Vein endothelial cell (primary cell): ENCODE data around the gene HSFX2. TPM values are rescaled to one million over a fixed set of nuclear protein-coding genes. Genes with fewer than 3 reads are reported as not detected.

Source experiments
- total RNA-seq: library from RNA; depleted of rRNA; stranded (reverse); fragments of >200 nt; gene quantifications from 2 replicates; pipeline ENCODE4 v1.2.3, GENCODE V29; 2012

The HSFX2 gene
- total RNA-seq = not detected in 2 replicates

GRCh38 chrX:149595214-149595613, at the start of gene HSFX2:
Gene HSFX2 (minus strand): TSS chrX:149595314. CDS start chrX:149594700, 614 bp downstream.

GRCh38 chrX:149631234-149632165, 36.4 kb upstream of the HSFX2 start, which contains the start of gene TMEM185A:
Gene TMEM185A (minus strand): TSS chrX:149631792. CDS start chrX:149631580, 212 bp downstream.

GRCh38 chrX:149587359-149587758, 7.8 kb downstream of the HSFX2 start, which contains the start of gene MAGEA9B:
Gene MAGEA9B (minus strand): TSS chrX:149587459. CDS start chrX:149583179, 4,280 bp downstream.

DNA sequence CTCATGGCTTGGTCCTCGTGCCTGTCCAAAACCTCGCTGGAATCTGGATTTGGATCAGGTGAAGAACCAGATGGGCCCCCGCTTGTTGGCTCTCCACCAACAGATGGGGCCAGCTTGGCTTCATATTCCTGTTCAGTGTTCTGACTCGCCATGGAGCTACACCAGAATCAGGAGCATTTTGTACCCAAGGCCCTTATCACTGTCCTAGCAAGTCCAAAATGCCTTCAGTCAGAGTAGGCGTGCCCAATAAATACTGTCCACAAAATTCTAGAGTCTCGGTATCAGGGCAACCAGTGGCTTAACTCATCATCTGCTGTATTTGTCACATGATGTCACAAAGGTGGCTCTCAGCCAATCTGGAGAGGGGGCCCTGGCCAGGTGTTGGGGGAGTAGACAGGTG, 45.4 kb downstream of the HSFX2 start, which contains the start of gene HSFX3:
Gene HSFX3 (minus strand): TSS at position 224 of the 400 bp plus-strand sequence. CDS start 72 bp downstream, at position 152.

Other genes with a start within 250 kb of the HSFX2 start
- 45.4 and 51.2 TPM in 2 replicates for gene IDS, start 90.0 kb downstream of the HSFX2 start, total RNA-seq
- gene EOLA1, start 54.3 kb downstream of the HSFX2 start, total RNA-seq = 12.9 and 14.0 TPM in 2 replicates
- gene HSFX3, start 45.4 kb downstream of the HSFX2 start, total RNA-seq = not detected in 2 replicates
- gene MAGEA9B, start 7.9 kb downstream of the HSFX2 start, total RNA-seq = not detected in 2 replicates
- gene TMEM185A, start 36.5 kb upstream of the HSFX2 start, total RNA-seq = 17.6 and 18.4 TPM in 2 replicates
- not detected in 2 replicates for gene MAGEA11, start 116.7 kb upstream of the HSFX2 start, total RNA-seq
- gene HSFX1, start 178.8 kb upstream of the HSFX2 start, total RNA-seq = 0.33 and 0.67 TPM in 2 replicates
- gene MAGEA9, start 186.6 kb upstream of the HSFX2 start, total RNA-seq = not detected in 2 replicates